ENCODE measurements around the gene B3GALT6.

Gene B3GALT6

DNA sequence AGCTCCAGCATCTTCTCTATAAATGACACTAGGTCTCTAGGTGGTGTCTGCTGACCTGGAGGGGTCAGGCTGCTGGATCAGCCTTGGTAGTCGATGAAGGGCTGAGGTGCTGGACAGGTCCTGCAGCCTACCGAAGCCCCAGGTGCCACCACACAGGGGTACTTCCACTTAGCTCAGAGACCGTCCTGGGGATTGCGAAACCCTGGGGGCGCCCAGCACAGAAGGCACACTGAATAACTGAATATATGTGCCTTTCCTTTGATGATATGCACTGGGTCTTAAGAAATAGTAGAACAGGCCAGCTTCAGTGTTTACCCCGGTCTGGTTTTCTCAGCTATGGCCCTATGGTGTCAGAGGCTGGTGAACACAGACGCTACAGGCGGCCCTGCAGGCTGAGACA, 30.7 kb downstream of the B3GALT6 start:
- no peak for DNase-seq (ENCODE audit: low spot score)

DNA sequence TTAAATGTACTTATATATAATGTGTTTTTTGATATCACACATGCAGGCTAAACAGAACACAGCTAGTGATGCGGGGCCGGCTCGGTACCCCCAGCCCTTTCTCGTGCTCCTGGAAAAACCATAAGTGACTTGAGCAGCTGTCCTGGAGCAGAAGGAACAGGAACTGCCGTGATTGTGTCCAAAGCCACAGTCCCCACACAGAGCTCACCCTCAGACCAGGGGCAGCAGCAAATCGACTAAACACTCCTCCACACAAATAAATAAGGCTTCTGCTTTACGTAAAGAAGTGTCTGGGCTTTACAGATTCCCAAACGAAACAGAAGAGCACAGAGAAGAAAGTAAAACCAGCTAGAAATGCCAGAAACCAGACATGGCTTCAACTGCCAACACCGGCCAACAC, 32.0 kb downstream of the B3GALT6 start:
- DNase-seq (ENCODE audit: low spot score), result no peak

DNA sequence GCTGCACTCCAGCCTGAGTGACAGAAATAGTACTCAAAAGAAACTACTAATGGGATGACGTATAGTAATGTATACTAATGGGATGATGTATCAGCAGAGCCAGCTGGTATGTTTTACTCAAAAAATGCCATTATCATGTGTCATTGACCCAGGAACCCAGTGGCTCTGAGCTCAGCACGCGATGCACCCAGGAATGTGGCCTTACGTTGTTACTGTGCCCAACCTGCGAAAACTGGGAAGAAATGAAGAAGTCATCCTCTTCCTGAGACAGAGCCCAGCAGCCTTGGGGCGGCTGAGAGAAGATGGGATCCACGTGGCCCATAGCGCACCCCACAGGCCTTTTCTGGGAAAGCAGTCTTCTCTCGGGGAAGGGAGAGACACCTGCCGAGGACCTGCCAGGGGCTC, 32.8 kb downstream of the B3GALT6 start:
- no peak for DNase-seq (ENCODE audit: low spot score)

DNA sequence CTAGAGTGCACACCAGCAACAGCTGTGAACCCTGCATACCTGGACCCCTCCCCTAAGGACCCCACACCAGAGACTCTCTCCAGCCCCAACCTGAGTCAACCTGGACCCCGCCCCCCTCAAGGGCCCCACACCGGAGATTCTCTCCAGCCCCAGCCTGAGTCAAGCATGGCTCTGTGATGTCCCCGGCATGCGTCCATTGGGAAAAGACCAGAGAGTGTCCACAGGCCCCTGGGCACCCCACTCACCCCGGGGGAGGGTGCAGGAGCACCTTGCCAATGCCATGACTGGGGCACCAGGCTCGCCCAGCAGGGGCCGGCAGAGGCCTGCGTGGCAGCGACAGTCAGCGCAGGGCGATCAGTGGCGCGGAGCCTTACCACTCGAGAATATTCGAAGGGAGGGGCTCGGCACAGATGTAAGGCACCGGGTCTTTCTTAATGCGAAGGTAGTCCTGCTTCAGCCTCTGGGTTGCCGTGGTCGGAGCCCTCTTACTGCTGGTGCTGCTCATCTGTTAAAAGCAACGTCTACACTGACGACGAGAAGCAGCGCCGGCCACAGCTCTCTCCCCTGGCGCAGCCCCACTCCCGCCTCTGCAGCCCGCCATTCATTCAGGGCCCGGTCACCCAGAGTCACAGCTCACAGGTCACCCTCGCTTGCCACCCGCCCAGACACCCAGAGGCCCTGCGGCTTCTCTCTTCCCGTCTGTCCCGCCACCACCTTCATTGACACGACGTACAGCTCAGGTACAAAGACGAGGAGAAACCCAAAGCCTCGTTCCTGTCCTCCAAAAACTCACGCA, 35.6 kb downstream of the B3GALT6 start:
- no peak for DNase-seq (ENCODE audit: low spot score)

DNA sequence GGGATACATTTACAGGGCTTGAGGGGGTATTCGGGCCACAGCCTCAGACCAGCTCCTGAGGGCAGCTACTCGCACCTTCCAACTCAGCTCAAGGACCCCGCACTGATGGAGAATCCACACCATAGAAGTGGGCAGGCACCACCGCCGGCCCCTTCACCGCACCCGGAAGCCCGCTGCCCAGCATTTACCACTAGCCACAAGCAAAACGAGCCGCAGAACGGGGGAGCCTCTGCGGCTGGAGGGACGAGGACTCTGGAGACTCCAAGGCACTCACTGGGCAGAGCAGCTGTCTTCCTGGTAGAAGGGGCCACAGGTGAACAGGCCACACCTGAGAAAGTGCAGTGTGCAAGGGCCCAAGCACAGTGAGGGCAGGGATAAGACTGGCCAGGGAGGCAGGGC, 36.2 kb downstream of the B3GALT6 start:
- no peak for DNase-seq (ENCODE audit: low spot score)

DNA sequence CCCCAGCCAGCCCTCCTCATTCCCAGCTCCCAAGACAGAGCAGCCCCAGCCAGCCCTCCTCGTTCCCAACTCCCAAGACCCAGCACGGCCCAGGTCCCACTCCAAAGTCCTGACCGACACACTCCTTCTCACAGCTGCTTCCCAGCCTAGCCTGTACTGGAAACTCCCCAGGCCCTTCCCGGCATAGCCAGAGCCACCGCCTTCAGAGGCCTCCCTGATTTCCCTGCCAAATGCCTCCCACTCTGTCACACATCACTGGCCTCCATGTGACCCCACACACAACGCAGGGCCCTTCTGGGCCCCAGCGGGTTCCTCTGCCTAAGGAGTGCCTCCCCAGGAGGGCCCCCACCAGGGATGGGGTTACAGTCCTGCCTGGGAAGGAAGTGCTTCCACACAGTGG, 38.8 kb downstream of the B3GALT6 start:
- no peak for DNase-seq (ENCODE audit: low spot score)

DNA sequence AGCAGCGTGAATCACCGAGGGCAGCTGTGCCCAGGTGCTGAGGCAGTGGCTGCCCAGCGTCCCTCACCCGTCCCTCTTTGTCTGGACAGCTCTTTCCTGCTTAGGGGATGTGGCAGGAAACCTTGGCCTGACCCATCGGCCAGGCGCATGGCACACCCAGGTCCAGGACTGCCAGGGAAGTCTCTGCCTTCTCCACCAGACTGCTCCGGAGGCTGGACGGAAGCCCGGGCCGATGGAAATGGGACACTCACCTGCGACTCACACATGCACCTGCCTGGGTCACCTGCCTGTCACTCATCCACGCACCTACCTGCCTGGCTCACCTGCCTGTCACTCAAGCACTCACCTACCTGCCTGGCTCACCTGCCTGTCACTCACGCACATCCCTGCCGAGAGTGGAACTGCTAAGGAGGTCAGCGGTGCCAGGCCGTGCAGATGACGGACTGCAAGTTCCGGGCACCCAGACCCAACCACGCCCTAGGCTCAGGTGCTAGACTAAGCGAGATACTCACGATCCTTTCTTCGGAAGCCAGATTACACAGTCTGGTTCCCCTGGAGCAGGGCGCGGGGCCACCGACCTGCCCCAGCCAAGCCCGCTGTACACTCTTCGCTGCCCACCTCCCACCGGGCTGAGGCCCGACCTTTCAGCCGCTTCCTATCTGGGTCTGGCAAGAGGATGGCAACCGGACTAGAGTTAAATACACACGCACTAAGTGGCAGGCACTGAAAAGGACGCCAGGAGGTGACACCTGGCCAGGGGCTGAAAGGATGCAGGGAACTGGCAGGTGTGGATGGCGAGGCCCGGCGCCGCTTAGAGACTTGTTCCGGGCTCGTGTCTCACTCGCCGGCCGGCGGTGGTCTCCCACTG, 40.5 kb downstream of the B3GALT6 start:
- no peak for DNase-seq (ENCODE audit: low spot score)

DNA sequence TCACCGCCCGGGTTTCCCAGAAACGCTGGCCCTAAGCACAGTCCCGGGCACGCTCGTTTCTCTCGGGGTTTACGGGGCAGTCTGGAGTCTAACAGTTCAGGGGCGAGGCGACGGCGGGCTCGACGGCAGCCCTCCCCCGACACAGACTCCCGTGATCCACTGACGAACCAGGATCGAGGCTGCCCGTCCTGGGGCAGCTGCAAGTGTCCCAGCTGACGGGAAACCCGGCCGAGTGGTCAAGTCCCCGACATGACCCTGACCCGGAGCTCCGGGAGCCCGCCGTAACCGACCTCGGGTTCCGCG, 41.1 kb downstream of the B3GALT6 start:
- DNase-seq (ENCODE audit: low spot score), result no peak

DNA sequence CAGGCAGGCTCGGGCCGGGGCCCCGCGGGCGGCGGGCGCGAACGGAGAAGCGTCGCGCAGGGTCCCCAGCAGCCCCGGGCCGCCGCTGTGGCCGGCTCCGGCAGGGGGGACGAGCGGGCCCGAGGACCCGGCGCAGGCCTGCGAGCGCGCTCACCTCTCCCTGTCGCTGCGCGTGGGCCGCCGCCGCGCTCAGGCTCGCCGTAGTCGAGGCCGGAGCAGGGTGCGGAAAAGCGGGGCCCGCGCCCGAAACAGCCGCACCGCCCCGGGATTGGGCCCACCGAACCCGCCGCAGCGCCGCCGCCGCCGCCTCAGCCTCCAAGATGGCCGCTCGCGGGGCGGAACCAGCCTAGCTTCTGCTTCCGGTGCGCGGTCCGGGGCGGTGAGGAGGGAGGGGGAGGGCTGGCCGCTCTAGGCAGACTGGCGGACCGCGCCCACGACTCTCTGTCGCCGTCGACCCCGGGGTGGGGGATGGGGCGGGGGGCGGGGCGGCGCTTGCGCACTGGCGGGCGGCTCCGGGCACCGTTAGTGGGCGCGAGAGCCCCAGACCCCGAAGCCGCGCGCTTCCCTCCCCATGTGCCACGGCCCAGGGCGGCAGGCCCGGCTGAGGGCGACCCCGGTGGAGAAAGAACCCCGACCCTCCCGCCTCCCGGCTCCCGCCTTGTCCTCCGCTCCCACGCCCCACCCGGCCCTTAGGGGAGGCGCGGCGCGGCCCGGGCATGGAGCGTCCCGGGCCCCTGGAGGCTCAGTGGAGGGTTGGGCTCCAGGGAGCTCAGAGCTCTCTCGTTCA, 41.7 kb downstream of the B3GALT6 start, which contains the start of gene UBE2J2:
TSS of gene UBE2J2 (minus strand) at position 343 of the 787 bp plus-strand sequence. CDS start 5,862 bp downstream, outside the sequence.
- DNase-seq (ENCODE audit: low spot score), result peak; percentile 96

DNA sequence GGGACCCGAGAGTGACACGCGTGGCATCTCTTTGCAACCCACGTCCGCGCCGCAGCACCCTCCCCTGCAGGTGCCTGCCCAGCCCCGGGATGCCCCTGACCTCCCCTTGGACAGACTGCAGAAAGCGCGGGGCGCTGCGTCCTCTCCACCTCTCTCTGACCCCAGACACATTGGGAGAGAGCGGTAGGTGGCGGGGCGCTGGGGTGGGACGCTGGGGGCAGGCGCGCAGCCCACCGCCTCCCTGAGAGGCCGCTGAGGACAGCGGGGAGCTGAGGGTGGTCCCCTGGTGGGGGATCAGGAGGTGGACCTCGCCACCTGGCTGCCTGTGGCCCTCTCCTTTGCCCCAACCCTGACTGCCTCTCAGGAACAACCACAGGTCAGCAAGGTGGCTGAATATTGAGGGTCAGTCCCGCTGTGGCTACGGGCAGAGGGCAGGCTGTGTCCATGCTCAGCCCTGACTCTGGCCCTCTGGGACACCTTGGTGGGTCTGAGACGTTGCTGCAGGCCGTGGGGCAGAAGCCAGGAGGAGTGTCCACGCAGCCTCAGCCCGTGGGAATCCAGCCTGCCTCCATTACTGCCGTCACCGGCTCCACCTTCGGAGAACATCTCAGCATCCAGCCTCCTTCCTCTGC, 42.4 kb downstream of the B3GALT6 start:
- DNase-seq (ENCODE audit: low spot score), result no peak

DNA sequence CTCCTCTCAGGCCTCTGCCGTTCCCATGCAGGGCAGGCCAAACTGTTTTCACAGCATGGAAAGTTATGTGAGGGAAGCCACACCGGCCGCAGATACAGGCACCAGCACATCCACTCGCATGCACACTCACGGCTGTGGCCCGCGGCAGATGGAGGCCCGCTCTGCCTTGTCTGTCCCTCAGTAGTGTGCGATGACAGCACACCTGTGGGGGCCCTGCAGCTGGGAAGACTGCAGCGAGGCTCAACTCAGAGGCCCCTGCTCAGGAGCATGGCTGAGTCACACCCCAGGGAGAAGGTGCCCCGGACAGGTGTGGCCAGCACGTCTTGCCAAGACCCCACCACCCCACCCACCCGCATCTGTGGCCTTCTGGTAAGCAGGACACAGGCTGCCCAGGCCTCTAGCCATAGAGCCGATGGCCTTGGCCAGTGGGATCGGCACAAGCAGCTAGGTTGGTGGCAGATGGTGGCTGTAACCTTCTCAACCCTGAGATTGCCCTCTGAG, 42.9 kb downstream of the B3GALT6 start:
- no peak for DNase-seq (ENCODE audit: low spot score)

DNA sequence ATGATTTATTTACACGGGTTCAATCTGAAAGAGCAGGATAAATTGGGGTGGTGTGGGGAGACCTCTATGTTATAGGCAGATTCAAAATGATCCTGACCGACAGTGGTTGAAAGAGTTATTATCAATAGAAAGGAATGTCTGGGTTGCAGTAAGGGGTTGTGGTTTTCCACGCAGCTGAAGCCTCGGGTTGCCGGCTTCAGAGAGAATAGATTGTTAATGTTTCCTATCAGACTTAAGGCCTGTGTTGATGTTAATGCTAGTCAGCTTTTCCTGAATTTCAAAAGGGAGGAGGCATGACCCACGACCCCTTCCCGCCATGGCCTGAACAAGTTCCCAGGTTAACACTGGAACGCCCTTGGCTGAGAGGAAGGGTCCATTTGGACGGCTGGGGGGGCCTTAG, 43.8 kb downstream of the B3GALT6 start:
- no peak for DNase-seq (ENCODE audit: low spot score)

DNA sequence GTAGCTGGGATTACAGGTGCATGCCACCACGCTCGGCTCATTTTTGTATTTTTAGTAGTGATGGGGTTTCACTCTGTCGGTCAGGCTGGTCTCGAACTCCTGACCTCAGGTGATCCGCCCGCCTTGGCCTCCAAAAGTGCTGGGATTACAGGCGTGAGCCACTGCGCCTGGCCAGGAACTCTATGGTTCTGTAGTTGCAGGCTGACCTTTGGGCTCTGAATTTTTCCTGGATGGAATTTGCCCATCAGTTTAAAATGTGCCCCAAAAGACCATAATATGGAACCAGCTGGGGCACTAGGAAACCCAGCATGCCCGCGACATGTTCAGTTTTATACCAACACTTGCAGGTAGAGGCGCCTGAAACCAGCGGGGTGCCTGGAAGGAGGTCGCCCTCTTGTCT, 46.6 kb downstream of the B3GALT6 start:
- DNase-seq (ENCODE audit: low spot score), result no peak

DNA sequence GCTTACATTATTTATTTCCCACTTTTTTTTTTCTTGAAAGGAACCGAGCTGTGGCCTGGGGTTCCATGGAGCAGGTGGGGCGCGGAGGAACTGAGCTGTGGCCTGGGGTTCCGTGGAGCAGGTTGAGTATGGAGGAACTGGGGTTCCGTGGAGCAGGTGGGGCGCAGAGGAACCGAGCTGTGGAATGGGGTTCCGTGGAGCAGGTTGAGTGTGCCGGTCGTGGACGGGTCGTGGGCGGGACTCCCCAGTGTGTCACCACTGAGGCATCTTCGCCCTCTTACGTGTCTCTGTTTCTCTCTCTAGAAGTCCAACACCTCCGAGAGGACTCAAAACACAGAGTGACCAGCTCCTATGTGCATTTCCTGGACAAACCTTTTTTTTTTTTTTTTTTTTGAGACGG, 47.0 kb downstream of the B3GALT6 start:
- DNase-seq (ENCODE audit: low spot score), result no peak

DNA sequence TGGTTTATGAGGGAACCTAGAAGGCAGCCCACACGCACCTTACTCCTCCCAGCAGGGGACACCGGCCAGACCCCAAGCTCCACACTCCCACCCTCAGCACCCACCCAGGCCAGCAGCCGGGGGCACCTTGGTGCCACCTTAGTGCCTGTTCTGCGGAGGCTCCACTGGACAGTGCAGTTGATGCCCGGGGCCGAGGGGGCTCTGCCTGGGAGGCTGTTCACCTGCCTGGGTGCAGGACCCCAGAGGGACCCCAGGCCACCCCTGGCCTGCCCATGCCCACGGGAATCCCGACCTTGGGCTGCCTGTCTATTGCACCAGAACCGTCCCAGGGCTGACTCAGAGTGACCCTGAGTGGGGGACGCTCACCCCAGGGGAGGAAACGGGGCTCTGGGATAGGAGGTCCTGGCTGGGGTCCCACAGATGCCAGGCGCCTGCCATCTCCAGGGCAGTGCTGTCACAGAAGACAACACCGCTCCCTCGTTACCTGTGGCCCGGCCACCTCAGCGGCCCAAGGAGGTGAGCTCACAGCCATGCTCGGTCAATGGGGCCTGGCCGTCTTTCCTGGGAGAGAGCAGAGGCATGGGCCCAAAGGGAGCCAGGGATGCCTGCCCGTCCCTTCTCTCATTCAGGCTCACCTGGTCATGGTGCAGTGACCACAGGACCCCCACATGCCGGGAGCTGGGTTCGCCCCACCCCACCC, 48.9 kb downstream of the B3GALT6 start:
- no peak for DNase-seq (ENCODE audit: low spot score)

DNA sequence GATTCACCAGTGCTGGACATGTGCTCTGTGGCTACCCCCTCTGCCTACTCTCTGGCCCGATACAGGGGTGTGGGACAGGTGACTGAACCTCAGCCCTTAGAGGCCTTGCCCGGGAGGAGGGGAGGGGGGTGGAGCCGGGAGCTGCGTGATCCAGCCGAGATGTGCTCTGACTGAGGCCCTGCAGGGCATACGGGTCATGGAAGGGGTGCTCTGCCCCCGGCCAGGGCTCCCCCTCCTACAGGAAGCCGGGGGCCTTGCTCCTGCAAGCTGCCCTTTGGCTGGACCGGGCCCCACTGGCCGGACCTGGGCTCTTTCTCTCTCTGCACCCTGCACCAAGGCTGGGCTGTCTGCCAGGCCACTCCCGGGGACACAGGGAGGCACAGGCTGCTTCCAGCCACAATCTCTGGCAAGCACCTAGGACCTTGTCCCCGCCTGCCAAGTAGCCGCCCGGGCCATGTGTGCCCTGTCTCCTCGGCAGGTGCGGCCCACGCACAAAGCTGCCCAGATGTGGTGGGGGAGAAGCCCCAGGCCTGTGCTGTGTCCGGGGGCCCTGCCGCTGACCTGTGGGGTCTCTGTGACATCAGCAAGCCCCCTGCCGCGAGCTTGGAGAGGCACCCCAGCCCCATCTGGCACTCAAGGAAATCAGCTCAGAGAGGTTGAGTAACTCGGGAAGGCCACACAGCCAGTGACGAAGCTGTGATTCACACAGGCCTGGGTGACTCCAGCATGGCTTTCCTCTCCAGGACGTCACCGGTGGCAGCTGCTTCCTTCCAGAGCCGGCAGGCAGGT, 49.7 kb downstream of the B3GALT6 start:
- no peak for DNase-seq (ENCODE audit: low spot score)

DNA sequence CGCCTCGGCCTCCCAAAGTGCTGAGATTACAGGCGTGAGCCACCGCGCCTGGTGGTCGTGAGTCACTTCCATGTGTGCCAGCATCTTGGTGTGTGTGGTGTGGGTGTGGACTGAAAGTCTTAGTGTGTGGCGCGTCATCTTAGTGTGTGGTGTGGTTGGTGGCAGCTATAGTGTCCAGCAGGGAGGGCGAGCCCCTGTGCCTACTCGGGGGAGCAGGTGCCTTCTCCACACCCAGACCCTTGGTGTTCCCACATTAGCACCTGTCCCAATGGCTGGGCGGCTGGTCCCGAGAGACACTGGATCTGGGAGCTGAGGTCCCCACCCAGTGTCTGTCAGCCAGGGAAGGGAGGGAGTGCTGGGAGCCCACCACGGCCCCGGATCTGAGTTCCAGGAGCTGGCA, 51.0 kb downstream of the B3GALT6 start:
- DNase-seq (ENCODE audit: low spot score), result no peak

DNA sequence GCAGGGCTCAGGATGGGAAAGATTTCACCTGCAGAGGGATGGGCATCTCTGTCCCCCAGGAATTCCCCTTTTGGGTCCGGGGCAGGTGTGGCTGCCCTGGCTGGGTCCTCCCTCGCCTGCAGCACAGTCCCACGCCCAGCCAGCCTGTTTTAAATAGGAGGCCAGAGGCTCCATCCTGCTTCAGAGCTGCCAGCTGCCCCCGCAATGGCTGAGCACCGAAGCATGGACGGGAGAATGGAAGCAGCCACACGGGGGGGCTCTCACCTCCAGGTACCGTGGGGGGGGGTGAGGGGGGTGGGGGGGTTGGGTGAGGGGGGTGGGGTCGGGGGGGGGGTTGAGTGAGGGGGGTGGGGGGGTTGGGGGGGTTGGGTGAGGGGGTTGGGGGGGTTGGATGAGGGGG, 51.8 kb downstream of the B3GALT6 start:
- peak; percentile 41 for DNase-seq (ENCODE audit: low spot score)
